Esophagus squamous epithelium (tissue), 5 donors: ENCODE measurements around the gene NIP7. TPM values are rescaled to one million over a fixed set of nuclear protein-coding genes. Genes with fewer than 3 reads are reported as not detected.

ENCODE experiments used
- DNase-seq: peaks from one replicate; lab custom pipeline; 2025; lab: John Stamatoyannopoulos, UW
- H3K27ac ChIP-seq, 4 donors: fragments of 200-600 bp; sonication (generic); one replicate each; pipeline ENCODE4 v1.5.1; 2016 to 2019; ENCODE audit warnings: mild to moderate bottlenecking in 1 of 4
- H3K27me3 ChIP-seq, 4 donors: fragments of 200-600 bp; sonication (generic); 1 replicate in 3 of 4; 2 replicates in 1 of 4; pipeline versions ENCODE4 v1.5.1 to v1.6.0; 2017 to 2021; ENCODE audit warnings: antibody characterized with exemption in 1 of 4
- H3K36me3 ChIP-seq, 3 donors: fragments of 200-600 bp; sonication (generic); one replicate each; pipeline ENCODE4 v1.5.1; 2016 to 2019
- H3K4me1 ChIP-seq, 3 donors: fragments of 200-600 bp; sonication (generic); one replicate each; pipeline ENCODE4 v1.5.1; 2017 to 2019
- H3K4me3 ChIP-seq, 4 donors: fragments of 200-600 bp; sonication (generic); 1 replicate in 3 of 4; 2 replicates in 1 of 4; pipeline ENCODE4 v1.5.1; 2016 to 2019; ENCODE audit warnings: mild to moderate bottlenecking in 2 of 4, moderate library complexity in 1 of 4
- H3K9me3 ChIP-seq, 3 donors: fragments of 200-600 bp; sonication (generic); one replicate each; pipeline ENCODE4 v1.5.1; 2016 to 2019
- POLR2A ChIP-seq, 4 donors: fragments of 450-650 bp; IDR thresholded peaks; one replicate each; pipeline ENCODE4 v1.6.1; 2017; ENCODE audit warnings: antibody characterized with exemption in 4 of 4, mild to moderate bottlenecking in 4 of 4, moderate library complexity in 3 of 4
- WGBS, 2 donors: methylation state at CpG; one replicate each; pipeline ENCODE4 v1.1.5; 2018; 5-methylcytosine and 5-hydroxymethylcytosine counted together
- intact Hi-C: fragments of 100-400 bp; cut with DNase I; formaldehyde crosslinking; loops from one replicate; pipeline ENCODE4 v1.15.0; 2022
- total RNA-seq, 4 donors: library from RNA; depleted of rRNA; stranded (reverse); fragments of >200 nt; gene quantifications; one replicate each; pipeline ENCODE4 v1.1.0, GENCODE V29; 2016
- TF ChIP-seq, protein P1 (sequence below), 6 experiments: fragments of 450-650 bp in 4 of 6; fragments of 200-600 bp in 2 of 6; sonication (generic) in 2 of 6; IDR thresholded peaks; one replicate each; pipeline ENCODE4 v1.5.1; 2016 to 2019; ENCODE audit warnings: antibody characterized with exemption in 6 of 6, mild to moderate bottlenecking in 4 of 6, moderate library complexity in 4 of 6
- donor health status: DM: yes; HTN: yes; CAD: no.

The NIP7 gene
- total RNA-seq, 4 donors from 2014 or later, result 14.1 to 29.6 (median 25.5) TPM

DNA sequence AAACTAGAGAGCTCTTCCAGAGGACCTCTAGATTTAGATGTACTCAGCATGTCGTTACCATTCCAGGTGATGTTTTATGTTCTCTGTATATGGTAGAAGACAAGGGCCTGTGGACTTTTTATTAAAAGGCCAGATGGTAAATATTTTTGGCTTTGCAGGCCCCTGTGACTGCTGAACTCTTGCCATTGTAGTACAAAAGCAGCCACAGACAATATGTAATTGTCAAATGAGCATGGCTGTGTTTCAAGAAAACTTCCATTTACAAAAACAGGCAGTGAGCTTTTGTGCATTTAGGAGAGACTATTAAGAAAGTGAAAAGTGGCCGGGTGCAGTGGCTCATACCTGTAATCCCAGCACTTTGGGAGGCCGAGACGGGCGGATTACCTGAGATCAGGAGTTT, 4.6 kb downstream of the NIP7 start:
- peaks cover 0 to 52% (median 5%) of the 10 kb centered on the region in 3 donors for H3K36me3 ChIP-seq
- peaks cover 9 to 22% (median 10%) of the 10 kb centered on the region in 3 donors for H3K4me1 ChIP-seq
- no peak overlapping the region for H3K4me3 ChIP-seq
- no peak for DNase-seq
- TF ChIP-seq, protein P1, sequence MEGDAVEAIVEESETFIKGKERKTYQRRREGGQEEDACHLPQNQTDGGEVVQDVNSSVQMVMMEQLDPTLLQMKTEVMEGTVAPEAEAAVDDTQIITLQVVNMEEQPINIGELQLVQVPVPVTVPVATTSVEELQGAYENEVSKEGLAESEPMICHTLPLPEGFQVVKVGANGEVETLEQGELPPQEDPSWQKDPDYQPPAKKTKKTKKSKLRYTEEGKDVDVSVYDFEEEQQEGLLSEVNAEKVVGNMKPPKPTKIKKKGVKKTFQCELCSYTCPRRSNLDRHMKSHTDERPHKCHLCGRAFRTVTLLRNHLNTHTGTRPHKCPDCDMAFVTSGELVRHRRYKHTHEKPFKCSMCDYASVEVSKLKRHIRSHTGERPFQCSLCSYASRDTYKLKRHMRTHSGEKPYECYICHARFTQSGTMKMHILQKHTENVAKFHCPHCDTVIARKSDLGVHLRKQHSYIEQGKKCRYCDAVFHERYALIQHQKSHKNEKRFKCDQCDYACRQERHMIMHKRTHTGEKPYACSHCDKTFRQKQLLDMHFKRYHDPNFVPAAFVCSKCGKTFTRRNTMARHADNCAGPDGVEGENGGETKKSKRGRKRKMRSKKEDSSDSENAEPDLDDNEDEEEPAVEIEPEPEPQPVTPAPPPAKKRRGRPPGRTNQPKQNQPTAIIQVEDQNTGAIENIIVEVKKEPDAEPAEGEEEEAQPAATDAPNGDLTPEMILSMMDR (IDR thresholded peaks at IDR 0.05), result no peak
- no peak for TF ChIP-seq POLR2A (IDR thresholded peaks at IDR 0.05)
- intact Hi-C loops, result no loop called here
- H3K9me3 ChIP-seq, result no peaks in the 10 kb centered on the region
- 96 to 98% methylated on average over 5 of the region's 5 CpGs for WGBS, 2 donors
- H3K27me3 ChIP-seq, result no peaks in the 10 kb centered on the region
- no peak overlapping the region for H3K27ac ChIP-seq

DNA sequence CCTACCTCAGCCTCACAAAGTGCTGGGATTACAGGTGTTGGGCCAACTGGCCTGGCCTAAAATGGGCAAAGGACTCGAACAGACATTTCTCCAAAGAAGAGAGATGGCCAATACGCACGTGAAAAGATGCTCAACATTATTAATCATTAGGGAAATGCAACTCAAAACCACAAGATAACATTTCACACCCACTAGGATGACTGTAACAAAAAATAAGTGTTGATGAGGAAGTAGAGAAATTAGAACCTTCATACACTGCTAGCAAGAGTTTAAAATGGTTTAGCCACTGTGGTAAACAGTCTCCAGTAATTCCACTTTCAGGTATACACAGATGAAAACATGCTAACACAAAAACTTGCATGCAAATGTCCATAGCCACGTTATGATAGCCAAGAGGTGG, 6.4 kb downstream of the NIP7 start:
- TF ChIP-seq POLR2A (IDR thresholded peaks at IDR 0.05), result no peak
- TF ChIP-seq, protein P1 (IDR thresholded peaks at IDR 0.05), result no peak
- Histone ChIP-seq H3K4me1 (peaks cover under 1 to 11% (median 2%) of the 10 kb centered on the region in 3 donors), H3K36me3 (peaks cover 0 to 64% (median 5%) of the 10 kb centered on the region in 3 donors), H3K27ac (no peak overlapping the region), H3K9me3 (no peaks in the 10 kb centered on the region), H3K27me3 (no peaks in the 10 kb centered on the region), H3K4me3 (no peak overlapping the region)
- 47 to 74% methylated on average over 4 of the region's 4 CpGs for WGBS, 2 donors
- no peak for DNase-seq
- intact Hi-C loops, result no loop called here

DNA sequence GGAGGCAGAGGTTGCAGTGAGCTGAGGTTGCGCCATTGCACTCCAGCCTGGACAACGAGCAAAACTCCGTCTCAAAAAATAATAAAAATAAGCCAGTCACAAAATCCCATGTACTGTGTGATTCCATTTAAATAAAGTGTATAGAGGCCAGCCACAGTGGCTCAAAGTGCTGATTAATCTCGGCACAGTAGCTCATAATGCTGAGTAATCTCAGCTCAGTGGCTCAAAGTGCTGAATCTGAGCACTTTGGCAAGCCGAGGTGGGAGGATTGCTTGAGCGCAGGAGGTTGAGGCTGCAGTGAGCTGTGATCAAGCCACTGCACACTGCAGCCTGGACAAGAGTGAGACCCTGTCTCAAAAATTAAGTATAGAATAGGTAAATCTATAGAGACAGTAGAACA, 7.1 kb downstream of the NIP7 start:
- H3K27ac ChIP-seq, result no peak overlapping the region
- no peak for TF ChIP-seq POLR2A (IDR thresholded peaks at IDR 0.05)
- TF ChIP-seq, protein P1 (IDR thresholded peaks at IDR 0.05), result no peak
- intact Hi-C loops, result no loop called here
- H3K4me1 ChIP-seq, result peaks cover 0 to 4% (median 0%) of the 10 kb centered on the region in 3 donors
- no peaks in the 10 kb centered on the region for H3K9me3 ChIP-seq
- no peak for DNase-seq
- peaks cover 0 to 65% (median 5%) of the 10 kb centered on the region in 3 donors for H3K36me3 ChIP-seq
- no peaks in the 10 kb centered on the region for H3K27me3 ChIP-seq
- 88 to 89% methylated on average over 6 of the region's 6 CpGs for WGBS, 2 donors
- H3K4me3 ChIP-seq, result no peak overlapping the region

DNA sequence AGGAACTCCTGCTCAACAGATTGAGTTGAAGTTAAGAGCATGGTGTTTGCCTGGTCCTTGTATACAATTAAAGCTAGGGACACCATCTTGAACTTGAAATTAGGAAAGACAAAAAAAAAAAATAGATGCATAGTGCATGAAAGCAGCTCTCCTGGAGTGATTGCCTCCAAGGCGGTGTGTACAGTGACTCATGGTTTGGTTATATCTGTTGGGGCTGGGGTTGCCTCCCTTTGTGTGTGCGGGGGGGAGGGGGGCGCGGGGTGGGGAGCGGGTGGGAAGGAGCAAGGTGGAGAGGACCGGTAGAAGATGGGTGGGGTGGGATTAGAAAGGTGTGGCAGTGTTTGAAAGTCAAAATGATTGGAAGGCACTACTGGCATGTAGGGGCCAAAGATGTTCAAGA, 8.7 kb downstream of the NIP7 start:
- no peaks in the 10 kb centered on the region for H3K27me3 ChIP-seq
- TF ChIP-seq POLR2A (IDR thresholded peaks at IDR 0.05), result no peak
- TF ChIP-seq, protein P1 (IDR thresholded peaks at IDR 0.05), result no peak

DNA sequence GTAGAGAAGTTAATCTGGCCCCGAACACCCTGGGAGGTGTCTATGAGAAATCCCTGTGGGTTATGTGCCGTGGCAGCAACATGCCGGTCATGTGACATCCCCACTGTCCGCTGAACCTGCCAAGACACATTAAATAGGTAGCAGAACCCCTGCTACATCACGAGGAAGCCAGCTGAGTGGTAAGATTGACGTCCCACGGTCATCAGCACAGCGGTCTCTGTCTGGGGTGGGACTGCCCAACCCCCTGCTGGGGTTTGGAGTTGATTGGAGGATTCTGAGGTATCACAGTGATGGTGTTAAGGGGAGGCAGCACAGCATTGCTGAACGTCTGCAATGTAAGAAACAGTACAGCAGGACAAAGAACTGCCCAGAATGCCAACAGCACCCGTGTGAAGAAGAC, 10.0 kb downstream of the NIP7 start:
- no peak overlapping the region for H3K4me3 ChIP-seq
- intact Hi-C loops, result no loop called here
- H3K27ac ChIP-seq, result no peak overlapping the region
- no peaks in the 10 kb centered on the region for H3K27me3 ChIP-seq
- no peaks in the 10 kb centered on the region for H3K9me3 ChIP-seq
- H3K4me1 ChIP-seq, result no peaks in the 10 kb centered on the region
- no peak for TF ChIP-seq POLR2A (IDR thresholded peaks at IDR 0.05)
- TF ChIP-seq, protein P1 (IDR thresholded peaks at IDR 0.05), result no peak
- peaks cover 0 to 60% (median 0%) of the 10 kb centered on the region in 3 donors for H3K36me3 ChIP-seq
- whole genome bisulfite sequencing, 2 donors, result 90 to 96% methylated on average over 4 to 5 of the region's 10 CpGs
- DNase-seq, result no peak

More for the DNA sequence above, 8.7 kb downstream of the NIP7 start:
- H3K36me3 ChIP-seq, result peaks cover 0 to 64% (median 0%) of the 10 kb centered on the region in 3 donors
- no peak overlapping the region for H3K27ac ChIP-seq
- no peaks in the 10 kb centered on the region for H3K4me1 ChIP-seq
- WGBS, 2 donors, result 85 to 88% methylated on average over 3 to 4 of the region's 6 CpGs
- no peak overlapping the region for H3K4me3 ChIP-seq
- intact Hi-C loops, result no loop called here
- DNase-seq, result no peak
- no peaks in the 10 kb centered on the region for H3K9me3 ChIP-seq
